ENCODE results near the gene CITED2.

DNA sequence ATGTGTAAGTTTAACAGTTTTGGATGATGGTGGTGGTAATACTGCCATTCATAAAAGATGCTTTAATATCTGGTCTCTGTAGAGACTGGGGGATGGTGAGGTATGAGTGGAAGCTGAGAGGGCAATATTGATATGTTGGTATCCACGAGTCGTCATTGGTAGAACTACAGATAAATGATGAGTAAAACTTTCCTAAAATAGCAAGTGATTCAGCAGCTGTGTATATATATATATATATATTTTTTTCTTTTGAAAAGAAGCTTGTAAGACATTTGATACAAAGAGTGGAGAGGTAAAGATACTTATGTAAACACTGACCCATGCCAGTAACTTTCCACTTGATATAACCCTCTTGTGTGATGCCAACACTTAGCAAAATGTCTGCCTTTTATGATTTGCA, 41.7 kb upstream of the CITED2 start:
- no peak for TF ChIP-seq CTCF (IDR thresholded peaks at IDR 0.05)
- no peak for TF ChIP-seq POLR2A (IDR thresholded peaks at IDR 0.05)
- TF ChIP-seq EP300 (IDR thresholded peaks at IDR 0.05), result no peak
- no peak for TF ChIP-seq POLR2AphosphoS5 (IDR thresholded peaks at IDR 0.05)
